Keratinocyte (primary cell): Measurements from ENCODE around the gene NIN. TPM values are rescaled to one million over a fixed set of nuclear protein-coding genes. Genes with fewer than 3 reads are reported as not detected.

ENCODE experiments used
- DNase-seq: peaks from one replicate; pipeline ENCODE4 v3.0.0-alpha.2; 2011; ENCODE audit warnings: low read depth, missing footprints, low spot score
- FAIRE-seq: peaks from 2 replicates; lab custom pipeline; 2011; peaks lifted over from hg19 to GRCh38; lab: Jason Lieb, UNC
- H2AFZ ChIP-seq: 2 replicates; pipeline ENCODE4 v1.6.0; 2012; ENCODE audit warnings: low read length, control low read depth, inconsistent platforms; ENCODE audit not compliant: control insufficient read depth
- H3K27ac ChIP-seq: 2 replicates; pipeline ENCODE4 v1.5.1; 2011; ENCODE audit warnings: low read length; ENCODE audit not compliant: control insufficient read depth, insufficient read depth
- H3K27me3 ChIP-seq: 3 replicates; pipeline ENCODE4 v1.6.0; 2011; ENCODE audit warnings: low read length; ENCODE audit not compliant: control insufficient read depth, insufficient read depth; ENCODE audit errors: extremely low read depth
- H3K36me3 ChIP-seq, 2 experiments: 2 replicates in 1 of 2; 3 replicates in 1 of 2; pipeline ENCODE4 v1.5.1; 2011; ENCODE audit warnings: low read length in 2 of 2, mild to moderate bottlenecking in 1 of 2; ENCODE audit not compliant: control insufficient read depth in 2 of 2, insufficient read depth in 2 of 2; ENCODE audit errors: extremely low read depth in 1 of 2
- H3K4me1 ChIP-seq: 3 replicates; pipeline ENCODE4 v1.5.1; 2011; ENCODE audit warnings: low read length; ENCODE audit not compliant: control insufficient read depth, insufficient read depth; ENCODE audit errors: extremely low read depth
- H3K4me2 ChIP-seq: 3 replicates; pipeline ENCODE4 v1.6.0; 2011; ENCODE audit warnings: low read depth, low read length; ENCODE audit not compliant: control insufficient read depth, insufficient read depth; ENCODE audit errors: extremely low read depth
- H3K4me3 ChIP-seq, 3 experiments: fragments of 200-600 bp in 1 of 3; sonication (generic) in 1 of 3; 2 replicates in 2 of 3; 3 replicates in 1 of 3; pipeline ENCODE4 v1.5.1; 2011 to 2016; ENCODE audit warnings: low read length in 3 of 3, mild to moderate bottlenecking in 3 of 3, control low read depth in 2 of 3, inconsistent platforms in 1 of 3, low read depth in 1 of 3, mixed read lengths in 1 of 3, mixed run types in 1 of 3, moderate library complexity in 1 of 3; ENCODE audit not compliant: control insufficient read depth in 2 of 3, insufficient read depth in 2 of 3; ENCODE audit errors: extremely low read depth in 1 of 3
- H3K79me2 ChIP-seq: 2 replicates; pipeline ENCODE4 v1.6.0; 2012; ENCODE audit warnings: low read length; ENCODE audit not compliant: control insufficient read depth, insufficient read depth
- H3K9ac ChIP-seq: 3 replicates; pipeline ENCODE4 v1.6.0; 2011; ENCODE audit warnings: low read length; ENCODE audit not compliant: control insufficient read depth, insufficient read depth; ENCODE audit errors: extremely low read depth
- H3K9me1 ChIP-seq: 3 replicates; pipeline ENCODE4 v1.6.0; 2011; ENCODE audit warnings: low read length; ENCODE audit not compliant: control insufficient read depth, insufficient read depth; ENCODE audit errors: extremely low read depth
- H3K9me3 ChIP-seq: 2 replicates; pipeline ENCODE4 v1.5.1; 2012; ENCODE audit warnings: low read depth, low read length; ENCODE audit not compliant: control insufficient read depth
- H4K20me1 ChIP-seq: 3 replicates; pipeline ENCODE4 v1.6.0; 2011; ENCODE audit warnings: low read length; ENCODE audit not compliant: control insufficient read depth, insufficient read depth; ENCODE audit errors: extremely low read depth
- CTCF ChIP-seq, 3 experiments: IDR thresholded peaks in 1 of 3; conservative IDR thresholded peaks in 1 of 3; optimal IDR thresholded peaks in 1 of 3; 2 replicates in 2 of 3; 3 replicates in 1 of 3; pipeline versions ENCODE3 to v1.5.1; 2011; ENCODE audit warnings: low read length in 3 of 3, mild to moderate bottlenecking in 3 of 3, moderate library complexity in 2 of 3, control low read depth in 1 of 3, inconsistent platforms in 1 of 3; ENCODE audit not compliant: insufficient read depth in 2 of 3; ENCODE audit errors: extremely low read depth in 1 of 3
- EZH2 ChIP-seq: IDR thresholded peaks from one replicate; pipeline ENCODE4 v1.6.1; 2012; ENCODE audit warnings: inconsistent platforms, mild to moderate bottlenecking, low read length, moderate library complexity
- dilution Hi-C: fragments of 300-500 bp; cut with MboI; formaldehyde crosslinking; loops from one replicate; pipeline ENCODE4 v1.7.0; 2020; ENCODE audit warnings: low sequenced_read_pairs; ENCODE audit not compliant: extremely low pct_ligation_motif_present
- polyA plus RNA-seq, 5 experiments: library from polyadenylated mRNA; depleted of rRNA in 3 of 5; stranded (reverse) in 3 of 5; stranded (forward) in 1 of 5; unstranded in 1 of 5; fragments of >200 nt; gene quantifications; 1 replicate in 1 of 5; 2 replicates in 3 of 5; 3 replicates in 1 of 5; pipeline versions ENCODE4 v1.2.1 to v1.2.3, GENCODE V29; 2011 to 2012; ENCODE audit warnings: missing spikeins in 2 of 5, low read depth in 1 of 5, low replicate concordance in 1 of 5

NIN gene
- polyA plus RNA-seq, 1 donor (not counting 4 experiments of a cell fraction or from before 2014, with no cell fraction given): 15.2 TPM

GRCh38 chr14:50688875-50689274, 142.1 kb downstream of the NIN start:
- DNase-seq (no peak), FAIRE-seq (peak; percentile 74)
- Histone ChIP-seq H3K9ac (no peak overlapping the region), H3K4me1 (no peaks in the 10 kb centered on the region), H3K4me3 (no peak overlapping the region), H3K27me3 (no peaks in the 10 kb centered on the region), H3K27ac (no peak overlapping the region), H3K4me2 (no peak overlapping the region), H4K20me1 (no peaks in the 10 kb centered on the region), H3K36me3 (no peaks in the 10 kb centered on the region), H3K9me1 (no peaks in the 10 kb centered on the region), H3K79me2 (no peaks in the 10 kb centered on the region), H2AFZ (no peak overlapping the region), H3K9me3 (peaks cover 2% of the 10 kb centered on the region)
- TF ChIP-seq CTCF (optimal IDR thresholded peaks at IDR 0.05 in 1 of 3, IDR thresholded peaks at IDR 0.05 in 1 of 3, conservative IDR thresholded peaks at IDR 0.05 in 1 of 3; ENCODE audit: extremely low read depth in 1 of 3, insufficient read depth in 2 of 3, low read length in 3 of 3) (peak in 2 of 3 experiments; percentile 18 to 65), EZH2 (no peak)
- dilution Hi-C loops: no loop called here

- H3K9ac ChIP-seq: no peak overlapping the region
- FAIRE-seq (no peak), DNase-seq (no peak)
- no peak overlapping the region for H2AFZ ChIP-seq
- no peaks in the 10 kb centered on the region for H3K9me3 ChIP-seq
- H3K4me1 ChIP-seq: peaks cover 38% of the 10 kb centered on the region
- dilution Hi-C loops: no loop called here
- no peaks in the 10 kb centered on the region for H3K27me3 ChIP-seq
- H3K4me3 ChIP-seq: no peak overlapping the region
- H4K20me1 ChIP-seq: no peaks in the 10 kb centered on the region
- H3K79me2 ChIP-seq: no peaks in the 10 kb centered on the region
- H3K36me3 ChIP-seq: no peaks in the 10 kb centered on the region
- H3K4me2 ChIP-seq: no peak overlapping the region
- no peaks in the 10 kb centered on the region for H3K9me1 ChIP-seq
- TF ChIP-seq CTCF (optimal IDR thresholded peaks at IDR 0.05 in 1 of 3, IDR thresholded peaks at IDR 0.05 in 1 of 3, conservative IDR thresholded peaks at IDR 0.05 in 1 of 3; ENCODE audit: extremely low read depth in 1 of 3, insufficient read depth in 2 of 3, low read length in 3 of 3) (no peak), EZH2 (no peak)
- no peak overlapping the region for H3K27ac ChIP-seq
Measured at GRCh38 chr14:50679674-50680073, 151.3 kb downstream of the NIN start.
